ENCODE measurements around the gene COL20A1.

COL20A1 gene

GRCh38 chr20:63351811-63352591 is 59.0 kb downstream of the COL20A1 start:
- no peak for DNase-seq

- no peak for DNase-seq
Measured at GRCh38 chr20:63352811-63353221, 59.8 kb downstream of the COL20A1 start.

GRCh38 chr20:63354636-63355350 is 61.8 kb downstream of the COL20A1 start:
- no peak for DNase-seq

- DNase-seq, result no peak
Measured at GRCh38 chr20:63355781-63356295, 62.9 kb downstream of the COL20A1 start.

- no peak for DNase-seq
Measured at GRCh38 chr20:63356511-63356910, 63.5 kb downstream of the COL20A1 start.

- DNase-seq, result no peak
Measured at GRCh38 chr20:63356931-63357879, 64.2 kb downstream of the COL20A1 start.

GRCh38 chr20:63357921-63358905 is 65.2 kb downstream of the COL20A1 start:
- DNase-seq, result no peak

GRCh38 chr20:63359164-63359934 is 66.4 kb downstream of the COL20A1 start:
- no peak for DNase-seq

- DNase-seq, result no peak
Measured at GRCh38 chr20:63359937-63360849, 67.2 kb downstream of the COL20A1 start.

- no peak for DNase-seq
Measured at GRCh38 chr20:63360850-63361518, 68.0 kb downstream of the COL20A1 start, which contains the start of gene CHRNA4. TSS of gene CHRNA4 (minus strand) at chr20:63361349. CDS start at chr20:63361165, 184 bp downstream.

- no peak for DNase-seq
Measured at GRCh38 chr20:63361519-63362435, 68.8 kb downstream of the COL20A1 start.

GRCh38 chr20:63362436-63363009 is 69.5 kb downstream of the COL20A1 start:
- no peak for DNase-seq

- DNase-seq, result no peak
Measured at GRCh38 chr20:63363013-63363957, 70.3 kb downstream of the COL20A1 start.

GRCh38 chr20:63363981-63364561 is 71.1 kb downstream of the COL20A1 start:
- no peak for DNase-seq

- DNase-seq, result no peak
Measured at GRCh38 chr20:63364801-63365585, 72.0 kb downstream of the COL20A1 start.

Measured in GOT3 (cell line).